Measurements from ENCODE around the gene PPP1R12C.

GRCh38 chr19:55105237-55105636 lies 12.2 kb downstream of the PPP1R12C start:
- TF ChIP-seq POLR2A (IDR thresholded peaks at IDR 0.05; ENCODE audit: low read length), result no peak
- no peak for TF ChIP-seq GATA1 (IDR thresholded peaks at IDR 0.05; ENCODE audit: low read depth, low read length)
